H9 (cell line): ENCODE data around the gene ARIH1. TPM values are rescaled to one million over a fixed set of nuclear protein-coding genes. Genes with fewer than 3 reads are reported as not detected.

ENCODE experiments used
- DNase-seq: peaks from one replicate; pipeline ENCODE4 v3.0.0-alpha.2; 2017
- H2AFZ ChIP-seq: one replicate; pipeline ENCODE4 v1.6.1; 2013; ENCODE audit warnings: mild to moderate bottlenecking, low read length, control low read depth, moderate library complexity
- H2AK5ac ChIP-seq: 2 replicates; pipeline ENCODE4 v1.6.1; 2013; ENCODE audit warnings: low read length, control low read depth, mixed read lengths; ENCODE audit not compliant: insufficient read length
- H2BK120ac ChIP-seq: one replicate; pipeline ENCODE4 v1.6.1; 2013; ENCODE audit warnings: low read depth, mild to moderate bottlenecking, low read length, control low read depth, inconsistent platforms; ENCODE audit not compliant: poor library complexity, severe bottlenecking
- H2BK12ac ChIP-seq: 2 replicates; pipeline ENCODE4 v1.6.1; 2013; ENCODE audit warnings: low read length, control low read depth, mixed read lengths, low read depth; ENCODE audit not compliant: insufficient read length
- H2BK15ac ChIP-seq: 2 replicates; pipeline ENCODE4 v1.6.1; 2013; ENCODE audit warnings: low read depth, low read length, control low read depth
- H2BK20ac ChIP-seq: one replicate; pipeline ENCODE4 v1.6.1; 2013; ENCODE audit warnings: low read depth, mild to moderate bottlenecking, low read length, control low read depth, inconsistent platforms; ENCODE audit not compliant: poor library complexity, severe bottlenecking
- H2BK5ac ChIP-seq: 2 replicates; pipeline ENCODE4 v1.6.1; 2013; ENCODE audit warnings: low read length, control low read depth, mixed read lengths; ENCODE audit not compliant: insufficient read length
- H3K14ac ChIP-seq: 2 replicates; pipeline ENCODE4 v1.6.1; 2013; ENCODE audit warnings: low read length, control low read depth; ENCODE audit not compliant: insufficient read depth
- H3K18ac ChIP-seq: 2 replicates; pipeline ENCODE4 v1.6.1; 2013; ENCODE audit warnings: low read depth, mild to moderate bottlenecking, mixed read lengths, low read length, control low read depth; ENCODE audit not compliant: insufficient read length
- H3K23ac ChIP-seq: 2 replicates; pipeline ENCODE4 v1.6.1; 2013; ENCODE audit warnings: low read length, control low read depth, mixed read lengths, low read depth; ENCODE audit not compliant: insufficient read length
- H3K23me2 ChIP-seq: 2 replicates; pipeline ENCODE4 v1.6.1; 2013; ENCODE audit warnings: low read depth, mild to moderate bottlenecking, mixed read lengths, low read length, control low read depth; ENCODE audit not compliant: insufficient read length, poor library complexity, severe bottlenecking
- H3K27ac ChIP-seq: 2 replicates; pipeline ENCODE4 v1.5.1; 2013; ENCODE audit warnings: low read length, control low read depth, mixed read lengths, low read depth; ENCODE audit not compliant: insufficient read length
- H3K27me3 ChIP-seq: 2 replicates; pipeline ENCODE4 v1.6.1; 2013; ENCODE audit warnings: low read length, control low read depth, inconsistent platforms; ENCODE audit not compliant: insufficient read depth
- H3K4ac ChIP-seq: 2 replicates; pipeline ENCODE4 v1.6.1; 2013; ENCODE audit warnings: low read depth, mild to moderate bottlenecking, control low read depth, inconsistent platforms, low read length, moderate library complexity
- H3K4me1 ChIP-seq: 2 replicates; pipeline ENCODE4 v1.6.1; 2013; ENCODE audit warnings: low read length, control low read depth, inconsistent platforms; ENCODE audit not compliant: insufficient read depth
- H3K4me2 ChIP-seq: 2 replicates; pipeline ENCODE4 v1.6.1; 2013; ENCODE audit warnings: low read length, control low read depth, mixed read lengths; ENCODE audit not compliant: insufficient read length, insufficient read depth
- H3K56ac ChIP-seq: 2 replicates; pipeline ENCODE4 v1.6.1; 2013; ENCODE audit warnings: low read depth, mild to moderate bottlenecking, mixed read lengths, low read length, control low read depth; ENCODE audit not compliant: insufficient read length
- H3K79me1 ChIP-seq: 2 replicates; pipeline ENCODE4 v1.6.1; 2013; ENCODE audit warnings: low read depth, mild to moderate bottlenecking, moderate library complexity, low read length, control low read depth, inconsistent platforms; ENCODE audit not compliant: insufficient read depth, poor library complexity, severe bottlenecking
- H3K79me2 ChIP-seq: 2 replicates; pipeline ENCODE4 v1.6.1; 2013; ENCODE audit warnings: low read length, control low read depth, inconsistent platforms; ENCODE audit not compliant: insufficient read depth
- H3K9ac ChIP-seq: 2 replicates; pipeline ENCODE4 v1.6.1; 2013; ENCODE audit warnings: low read length, control low read depth, mixed read lengths; ENCODE audit not compliant: insufficient read length; ENCODE audit errors: extremely low read depth
- H3K9me3 ChIP-seq: one replicate; pipeline ENCODE4 v1.6.1; 2013; ENCODE audit warnings: low read depth, low read length, inconsistent platforms; ENCODE audit not compliant: control insufficient read depth
- H3T11ph ChIP-seq: one replicate; pipeline ENCODE4 v1.6.1; 2013; ENCODE audit warnings: mild to moderate bottlenecking, low read length, control low read depth, inconsistent platforms
- H4K20me1 ChIP-seq: one replicate; pipeline ENCODE4 v1.6.1; 2013; ENCODE audit not compliant: control insufficient read depth, insufficient read length, insufficient read depth
- H4K5ac ChIP-seq: 2 replicates; pipeline ENCODE4 v1.6.1; 2013; ENCODE audit warnings: low read depth, mild to moderate bottlenecking, mixed read lengths, low read length, control low read depth; ENCODE audit not compliant: insufficient read length
- H4K8ac ChIP-seq: replicated peaks from 2 replicates; pipeline ENCODE4 v1.6.1; 2013; ENCODE audit warnings: low read length, control low read depth, mixed read lengths, low read depth; ENCODE audit not compliant: insufficient read length
- H4K91ac ChIP-seq: 2 replicates; pipeline ENCODE4 v1.6.1; 2013; ENCODE audit warnings: low read depth, mild to moderate bottlenecking, moderate library complexity, mixed read lengths, low read length, control low read depth; ENCODE audit not compliant: insufficient read length
- H3K27ac Mint-ChIP-seq, 3 experiments: 2 replicates in 2 of 3; 3 replicates in 1 of 3; pipeline ENCODE4 v1.8.0; 2020 to 2021; ENCODE audit warnings: mixed read lengths in 3 of 3, mild to moderate bottlenecking in 1 of 3, moderate library complexity in 1 of 3
- H3K27me3 Mint-ChIP-seq: 2 replicates; pipeline ENCODE4 v1.8.0; 2021; ENCODE audit warnings: low read depth, mild to moderate bottlenecking, moderate library complexity, mixed read lengths
- H3K36me3 Mint-ChIP-seq, 3 experiments: 2 replicates in 2 of 3; 3 replicates in 1 of 3; pipeline ENCODE4 v1.8.0; 2020 to 2021; ENCODE audit warnings: low read depth in 3 of 3, mixed read lengths in 3 of 3; ENCODE audit not compliant: insufficient read depth in 1 of 3
- H3K4me1 Mint-ChIP-seq, 2 experiments: 2 replicates each; pipeline ENCODE4 v1.8.0; 2020; ENCODE audit warnings: mixed read lengths in 2 of 2
- H3K4me3 Mint-ChIP-seq, 2 experiments: 2 replicates in 1 of 2; 3 replicates in 1 of 2; pipeline ENCODE4 v1.8.0; 2020 to 2021; ENCODE audit warnings: mild to moderate bottlenecking in 2 of 2, mixed read lengths in 2 of 2, moderate library complexity in 1 of 2
- H3K9me3 Mint-ChIP-seq, 2 experiments: 2 replicates in 1 of 2; 3 replicates in 1 of 2; pipeline ENCODE4 v1.8.0; 2020; ENCODE audit warnings: mild to moderate bottlenecking in 2 of 2, mixed read lengths in 2 of 2, moderate library complexity in 1 of 2
- WGBS: extraction: QIAGEN DNeasy Blood & Tissue Kit; methylation state at CpG from one replicate; pipeline ENCODE4 v1.1.7; 2013; ENCODE audit warnings: missing lambda C conversion rate, low lambda C conversion rate, mixed read lengths; ENCODE audit not compliant: insufficient read length; ENCODE audit errors: extremely low coverage; 5-methylcytosine and 5-hydroxymethylcytosine counted together
- long read RNA-seq: library from polyadenylated mRNA; unstranded; transcript quantifications from one replicate; pipeline ENCODE4 v2.0.0, GENCODE V29; 2020
- total RNA-seq: library from RNA; stranded (reverse); gene quantifications from 2 replicates; pipeline ENCODE4 v1.2.1, GENCODE V29; 2021
- TF ChIP-seq, protein P1 (sequence below): fragments of 200-600 bp; sonication (generic); conservative IDR thresholded peaks from 3 replicates; pipeline ENCODE4 v1.8.0; 2021; ENCODE audit warnings: antibody characterized with exemption, mild to moderate bottlenecking

ARIH1 gene, protein sequence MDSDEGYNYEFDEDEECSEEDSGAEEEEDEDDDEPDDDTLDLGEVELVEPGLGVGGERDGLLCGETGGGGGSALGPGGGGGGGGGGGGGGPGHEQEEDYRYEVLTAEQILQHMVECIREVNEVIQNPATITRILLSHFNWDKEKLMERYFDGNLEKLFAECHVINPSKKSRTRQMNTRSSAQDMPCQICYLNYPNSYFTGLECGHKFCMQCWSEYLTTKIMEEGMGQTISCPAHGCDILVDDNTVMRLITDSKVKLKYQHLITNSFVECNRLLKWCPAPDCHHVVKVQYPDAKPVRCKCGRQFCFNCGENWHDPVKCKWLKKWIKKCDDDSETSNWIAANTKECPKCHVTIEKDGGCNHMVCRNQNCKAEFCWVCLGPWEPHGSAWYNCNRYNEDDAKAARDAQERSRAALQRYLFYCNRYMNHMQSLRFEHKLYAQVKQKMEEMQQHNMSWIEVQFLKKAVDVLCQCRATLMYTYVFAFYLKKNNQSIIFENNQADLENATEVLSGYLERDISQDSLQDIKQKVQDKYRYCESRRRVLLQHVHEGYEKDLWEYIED
- total RNA-seq = 158 and 161 TPM in 2 replicates
- long read RNA-seq, full-length matches to known transcripts = 2 of 4 reads
- long read RNA-seq, partial matches to known transcripts = 0 of 4 reads
- long read RNA-seq, other reads (novel, unspliced or antisense) = 2 of 4 reads

DNA sequence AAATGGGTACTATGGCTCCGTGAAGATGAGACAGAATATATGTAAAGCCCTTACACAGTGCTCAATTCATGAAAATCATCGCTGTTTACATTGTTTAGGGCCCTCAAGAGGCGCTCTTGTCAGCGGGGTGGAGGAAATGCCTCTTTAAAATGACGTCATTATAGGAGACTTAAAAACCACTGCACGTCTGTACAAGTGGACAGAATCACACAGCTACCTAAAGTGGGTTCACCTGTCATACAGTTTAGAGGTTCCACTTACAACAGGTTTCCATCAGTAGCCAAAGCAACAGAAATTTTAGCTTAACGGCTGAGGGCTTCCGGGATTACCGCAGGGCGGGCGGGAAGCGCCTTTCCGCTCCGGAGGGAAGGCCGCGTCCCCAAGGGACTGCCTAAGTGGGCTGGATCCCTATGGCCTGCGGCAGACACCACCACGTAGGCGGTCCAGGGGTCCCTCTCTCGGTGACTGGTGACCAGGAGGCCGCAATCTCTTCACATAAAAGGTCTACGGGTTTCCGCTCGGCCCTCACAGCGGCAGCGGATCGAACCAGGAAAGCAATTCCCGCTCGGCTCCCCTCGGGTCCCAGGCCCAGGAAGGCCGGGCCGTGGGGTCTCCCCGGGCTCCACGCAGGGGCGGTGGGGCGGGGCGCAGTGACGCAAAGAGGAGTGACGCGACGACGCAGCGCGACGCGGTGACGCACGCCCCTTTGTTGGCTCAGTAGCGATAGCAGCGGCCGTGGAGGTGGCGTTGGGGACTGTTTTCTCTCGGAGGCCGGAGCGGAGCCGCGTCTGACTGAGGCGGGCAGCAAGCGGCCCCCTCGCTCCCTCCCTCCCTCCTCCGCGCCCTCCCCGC lies at the start of gene ARIH1:
Gene ARIH1 (plus strand): TSS at position 717 of the 852 bp plus-strand sequence. CDS start 310 bp downstream, outside the sequence.
- TF ChIP-seq, protein P1, sequence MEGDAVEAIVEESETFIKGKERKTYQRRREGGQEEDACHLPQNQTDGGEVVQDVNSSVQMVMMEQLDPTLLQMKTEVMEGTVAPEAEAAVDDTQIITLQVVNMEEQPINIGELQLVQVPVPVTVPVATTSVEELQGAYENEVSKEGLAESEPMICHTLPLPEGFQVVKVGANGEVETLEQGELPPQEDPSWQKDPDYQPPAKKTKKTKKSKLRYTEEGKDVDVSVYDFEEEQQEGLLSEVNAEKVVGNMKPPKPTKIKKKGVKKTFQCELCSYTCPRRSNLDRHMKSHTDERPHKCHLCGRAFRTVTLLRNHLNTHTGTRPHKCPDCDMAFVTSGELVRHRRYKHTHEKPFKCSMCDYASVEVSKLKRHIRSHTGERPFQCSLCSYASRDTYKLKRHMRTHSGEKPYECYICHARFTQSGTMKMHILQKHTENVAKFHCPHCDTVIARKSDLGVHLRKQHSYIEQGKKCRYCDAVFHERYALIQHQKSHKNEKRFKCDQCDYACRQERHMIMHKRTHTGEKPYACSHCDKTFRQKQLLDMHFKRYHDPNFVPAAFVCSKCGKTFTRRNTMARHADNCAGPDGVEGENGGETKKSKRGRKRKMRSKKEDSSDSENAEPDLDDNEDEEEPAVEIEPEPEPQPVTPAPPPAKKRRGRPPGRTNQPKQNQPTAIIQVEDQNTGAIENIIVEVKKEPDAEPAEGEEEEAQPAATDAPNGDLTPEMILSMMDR = no peak; the same call in 2 of the 3 replicates
- WGBS = no CpG with 5 or more reads among the region's 63 CpGs
- peak within 1 kb of the TSS; percentile 74 for H2BK5ac ChIP-seq
- H4K20me1 ChIP-seq = no peaks in the 10 kb centered on the region
- H4K5ac ChIP-seq = peak within 1 kb of the TSS; percentile 76
- H3K4me1 ChIP-seq = 0 out of 2 replicates have a peak, but pooled peaks cover 3% of the 10 kb centered on the region
- no peak within 1 kb of the TSS for H3K56ac ChIP-seq
- peak within 1 kb of the TSS; percentile 98 for H3K14ac ChIP-seq
- peaks cover 32% of the 10 kb centered on the region; the same call in 1 of the 2 replicates for H3K79me2 ChIP-seq
- no peak within 1 kb of the TSS; the same call in 1 of the 2 replicates for H3K4ac ChIP-seq
- H4K8ac ChIP-seq = peak within 1 kb of the TSS; percentile 46
- peak within 1 kb of the TSS; percentile 99 for H3K18ac ChIP-seq
- peaks cover 24 to 30% (median 28%) of the 10 kb centered on the region in 3 experiments; a peak in 6 of 7 replicates for H3K36me3 Mint-ChIP-seq
- no peaks in the 10 kb centered on the region for H3K9me3 Mint-ChIP-seq
- no peak within 1 kb of the TSS for H4K91ac ChIP-seq
- H2BK15ac ChIP-seq = no peak within 1 kb of the TSS
- no peaks in the 10 kb centered on the region for H3K9me3 ChIP-seq
- no peak within 1 kb of the TSS for H2BK12ac ChIP-seq
- H3K4me3 Mint-ChIP-seq = peak within 1 kb of the TSS; percentile 97 to 98
- peak within 1 kb of the TSS; percentile 98 for H3K9ac ChIP-seq
- no peak within 1 kb of the TSS for H2BK120ac ChIP-seq
- H2AFZ ChIP-seq = peak within 1 kb of the TSS; percentile 1
- H2AK5ac ChIP-seq = no peak within 1 kb of the TSS
- H3T11ph ChIP-seq = no peak within 1 kb of the TSS
- H2BK20ac ChIP-seq = no peak within 1 kb of the TSS
- no peak within 1 kb of the TSS for H3K23ac ChIP-seq
- peak within 1 kb of the TSS; percentile 81 for H3K4me2 ChIP-seq
- H3K27me3 ChIP-seq = no peaks in the 10 kb centered on the region
- H3K79me1 ChIP-seq = peaks cover 4% of the 10 kb centered on the region
- peak within 1 kb of the TSS; percentile 99 for H3K27ac Mint-ChIP-seq
- H3K4me1 Mint-ChIP-seq = peaks cover 13 to 19% of the 10 kb centered on the region in 2 experiments
- peak; percentile 96 for DNase-seq
- no peaks in the 10 kb centered on the region for H3K27me3 Mint-ChIP-seq
- peak within 1 kb of the TSS; percentile 46 for H3K27ac ChIP-seq
- H3K23me2 ChIP-seq = peaks cover 5% of the 10 kb centered on the region
